Erythroblast (primary cell): ENCODE data around the gene YIPF3.

ENCODE experiments used
- DNase-seq, 2 experiments: peaks; one replicate each; lab custom pipeline; 2025; lab: John Stamatoyannopoulos, UW
- GATA1 ChIP-seq: IDR thresholded peaks from 2 replicates; pipeline ENCODE4 v1.6.1; 2011; ENCODE audit warnings: low read depth, mild to moderate bottlenecking, control low read depth, low read length, moderate library complexity
- POLR2A ChIP-seq: IDR thresholded peaks from 2 replicates; pipeline ENCODE4 v1.6.1; 2011; ENCODE audit warnings: mild to moderate bottlenecking, low read length

Gene YIPF3

GRCh38 chr6:43491750-43492661 lies 24.7 kb downstream of the YIPF3 start:
- no peak for TF ChIP-seq GATA1
- no peak for TF ChIP-seq POLR2A
- no peak for DNase-seq

GRCh38 chr6:43490523-43490939 lies 26.2 kb downstream of the YIPF3 start:
- DNase-seq, result no peak
- no peak for TF ChIP-seq POLR2A
- no peak for TF ChIP-seq GATA1

GRCh38 chr6:43489277-43490072 lies 27.3 kb downstream of the YIPF3 start:
- no peak for DNase-seq
- TF ChIP-seq GATA1 (no peak), POLR2A (no peak)

DNA sequence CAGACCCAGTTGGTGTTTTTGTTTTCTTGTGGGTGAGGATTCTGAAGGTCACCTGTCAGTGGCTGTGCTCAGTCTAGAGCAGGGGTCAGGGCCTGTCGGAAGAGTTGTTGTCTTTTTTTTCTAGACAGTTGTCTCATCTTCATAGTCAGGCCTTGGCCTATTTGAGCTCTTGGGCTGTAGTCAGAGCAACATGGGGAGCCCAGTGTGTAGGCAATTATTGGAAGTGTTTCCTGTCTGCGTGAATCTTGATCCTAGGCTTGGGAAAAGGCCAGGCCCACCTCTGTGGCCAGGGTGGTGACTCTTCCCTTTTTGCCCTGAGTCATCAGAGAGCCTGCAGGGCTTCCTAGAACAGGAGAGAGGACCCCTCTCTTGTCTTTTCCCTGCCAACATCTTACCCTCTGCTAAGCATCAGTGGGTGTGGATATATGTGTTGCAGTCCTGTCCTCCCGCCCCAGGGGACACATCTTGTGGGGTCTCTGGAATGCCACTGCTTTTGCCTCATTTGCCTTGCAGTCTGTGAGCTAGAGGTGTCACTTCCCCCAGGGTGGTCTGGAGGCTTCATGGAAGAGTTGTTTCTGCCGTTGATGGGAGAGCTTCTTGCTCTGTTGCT lies 28.0 kb downstream of the YIPF3 start:
- DNase-seq, result no peak
- no peak for TF ChIP-seq POLR2A
- no peak for TF ChIP-seq GATA1

GRCh38 chr6:43481591-43482236 lies 35.0 kb downstream of the YIPF3 start:
- TF ChIP-seq GATA1 (no peak), POLR2A (no peak)
- no peak for DNase-seq

DNA sequence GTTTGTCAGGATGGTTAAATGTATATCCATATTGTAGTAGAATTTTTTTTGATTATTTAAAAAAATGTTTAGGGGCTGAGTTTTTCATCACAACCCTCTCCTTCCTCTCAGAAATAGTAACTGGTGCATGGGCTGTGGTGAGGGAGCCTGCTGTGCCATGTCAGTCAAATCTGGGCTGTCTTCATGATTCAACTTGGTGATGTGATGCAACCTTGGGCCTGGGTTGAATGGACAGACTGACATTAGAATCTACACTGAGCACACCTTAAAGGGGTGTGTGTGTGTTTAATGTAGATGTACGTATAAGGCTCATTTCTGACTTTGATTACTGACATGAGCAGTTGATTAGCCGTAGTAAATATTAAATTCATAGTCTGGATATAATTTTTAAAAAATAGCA lies 35.7 kb downstream of the YIPF3 start:
- peak in 1 of 2 experiments; percentile 7 for DNase-seq
- TF ChIP-seq POLR2A, result no peak
- TF ChIP-seq GATA1, result no peak

GRCh38 chr6:43478008-43478372 lies 38.7 kb downstream of the YIPF3 start:
- peak; percentile 45 to 63 for DNase-seq
- no peak for TF ChIP-seq GATA1
- TF ChIP-seq POLR2A, result no peak

- DNase-seq, result peak; percentile 88 to 92
- TF ChIP-seq GATA1 (no peak), POLR2A (peak; percentile 47)
These were observed 39.3 kb downstream of the YIPF3 start, which contains the start of gene TJAP1 for GRCh38 chr6:43477235-43478007. TSS of gene TJAP1 (plus strand) at chr6:43477570. CDS start at chr6:43499002, 21,432 bp downstream.

- peak in 1 of 2 experiments; percentile 35 for DNase-seq
- TF ChIP-seq GATA1, result no peak
- no peak for TF ChIP-seq POLR2A
These were observed 40.0 kb downstream of the YIPF3 start for GRCh38 chr6:43476746-43477145.

- TF ChIP-seq GATA1 (no peak), POLR2A (no peak)
- DNase-seq, result no peak
These were observed 41.2 kb downstream of the YIPF3 start for GRCh38 chr6:43475516-43475915.

GRCh38 chr6:43472515-43472914 lies 44.2 kb downstream of the YIPF3 start:
- no peak for DNase-seq
- TF ChIP-seq POLR2A (no peak), GATA1 (no peak)

DNA sequence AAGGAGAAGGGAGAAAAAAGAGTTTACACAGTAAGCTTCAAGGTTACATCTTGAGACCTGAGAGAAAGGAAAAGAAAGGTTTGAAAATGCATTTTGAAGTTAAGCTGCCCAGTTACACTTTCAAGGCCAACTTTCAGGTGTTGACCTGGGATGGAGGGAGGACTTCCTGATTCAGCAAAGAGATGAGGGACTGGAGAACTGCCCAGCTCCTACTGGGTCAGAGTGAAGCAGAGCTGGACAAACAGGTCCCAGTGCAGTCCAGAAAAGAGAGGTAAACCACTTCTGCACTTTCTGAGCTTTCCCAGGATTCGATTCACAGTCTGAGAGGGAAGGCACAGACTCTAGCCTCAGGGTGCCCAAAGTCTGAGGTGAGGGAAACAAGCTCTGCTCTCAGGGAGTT lies 45.3 kb downstream of the YIPF3 start:
- TF ChIP-seq POLR2A (no peak), GATA1 (no peak)

DNA sequence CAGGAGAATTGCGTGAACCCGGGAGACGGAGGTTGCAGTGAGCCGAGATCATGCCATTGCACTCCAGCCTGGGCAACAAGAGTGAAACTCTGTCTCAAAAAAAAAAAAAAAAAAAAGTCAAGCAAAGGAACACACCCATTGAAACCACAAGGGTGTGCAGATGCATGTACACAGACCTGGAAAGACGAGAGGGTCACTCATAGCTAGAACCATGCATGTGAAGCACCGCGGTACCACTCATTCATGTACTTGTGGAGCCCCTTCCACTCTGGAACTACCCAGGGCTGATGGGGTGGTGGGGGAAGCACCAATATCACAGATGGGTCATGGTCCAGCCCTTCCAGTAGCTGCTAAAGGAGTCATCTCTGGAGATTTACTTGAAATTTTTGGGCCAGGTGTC lies 46.8 kb downstream of the YIPF3 start:
- DNase-seq, result no peak
- TF ChIP-seq POLR2A (no peak), GATA1 (no peak)

More for the DNA sequence above, 45.3 kb downstream of the YIPF3 start:
- DNase-seq, result no peak
